GM12878 (cell line): ENCODE data around the gene CLEC18A.

ENCODE experiments used
- CREM ChIP-seq: IDR thresholded peaks from 2 replicates; pipeline ENCODE4 v1.6.1; 2014; ENCODE audit warnings: antibody characterized with exemption, low read depth
- EP300 ChIP-seq, 2 experiments: fragments of 150-350 bp in 1 of 2; IDR thresholded peaks; 2 replicates each; pipeline ENCODE4 v1.6.1; 2011 to 2012; ENCODE audit warnings: low read depth in 2 of 2, low read length in 2 of 2, borderline replicate concordance in 1 of 2, improper control_type of control experiment in 1 of 2, inconsistent platforms in 1 of 2; ENCODE audit not compliant: control insufficient read depth in 1 of 2
- HCFC1 ChIP-seq: fragments of 150-350 bp; IDR thresholded peaks from 2 replicates; pipeline ENCODE4 v1.6.1; 2014; ENCODE audit warnings: low read length
- JUND ChIP-seq: IDR thresholded peaks from 2 replicates; pipeline ENCODE4 v1.6.1; 2012; ENCODE audit warnings: low read depth, mild to moderate bottlenecking, low read length, improper control_type of control experiment, moderate library complexity
- PKNOX1 ChIP-seq: fragments of 450-650 bp; IDR thresholded peaks from 2 replicates; pipeline ENCODE4 v1.6.1; 2016; ENCODE audit warnings: mild to moderate bottlenecking
- POLR2AphosphoS2 ChIP-seq: IDR thresholded peaks from 2 replicates; pipeline ENCODE4 v1.6.1; 2011; ENCODE audit warnings: low read depth, mild to moderate bottlenecking, low read length, improper control_type of control experiment, moderate library complexity
- TF ChIP-seq, protein P1 (sequence below), 3 experiments: IDR thresholded peaks in 2 of 3; conservative IDR thresholded peaks in 1 of 3; 2 replicates each; pipeline ENCODE4 v1.5.1; 2011; ENCODE audit warnings: low read depth in 3 of 3, low read length in 3 of 3, mild to moderate bottlenecking in 3 of 3, control low read depth in 2 of 3, moderate library complexity in 2 of 3, inconsistent platforms in 1 of 3, mixed read lengths in 1 of 3; ENCODE audit not compliant: control insufficient read depth in 2 of 3, insufficient read depth in 1 of 3; ENCODE audit errors: extremely low read depth in 1 of 3

- TF ChIP-seq JUND, result no peak
- TF ChIP-seq PKNOX1, result no peak
- no peak for TF ChIP-seq EP300 (IDR thresholded peaks at IDR 0.05; ENCODE audit: borderline replicate concordance in 1 of 2, control insufficient read depth in 1 of 2, low read depth in 2 of 2, low read length in 2 of 2)
- TF ChIP-seq, protein P1, sequence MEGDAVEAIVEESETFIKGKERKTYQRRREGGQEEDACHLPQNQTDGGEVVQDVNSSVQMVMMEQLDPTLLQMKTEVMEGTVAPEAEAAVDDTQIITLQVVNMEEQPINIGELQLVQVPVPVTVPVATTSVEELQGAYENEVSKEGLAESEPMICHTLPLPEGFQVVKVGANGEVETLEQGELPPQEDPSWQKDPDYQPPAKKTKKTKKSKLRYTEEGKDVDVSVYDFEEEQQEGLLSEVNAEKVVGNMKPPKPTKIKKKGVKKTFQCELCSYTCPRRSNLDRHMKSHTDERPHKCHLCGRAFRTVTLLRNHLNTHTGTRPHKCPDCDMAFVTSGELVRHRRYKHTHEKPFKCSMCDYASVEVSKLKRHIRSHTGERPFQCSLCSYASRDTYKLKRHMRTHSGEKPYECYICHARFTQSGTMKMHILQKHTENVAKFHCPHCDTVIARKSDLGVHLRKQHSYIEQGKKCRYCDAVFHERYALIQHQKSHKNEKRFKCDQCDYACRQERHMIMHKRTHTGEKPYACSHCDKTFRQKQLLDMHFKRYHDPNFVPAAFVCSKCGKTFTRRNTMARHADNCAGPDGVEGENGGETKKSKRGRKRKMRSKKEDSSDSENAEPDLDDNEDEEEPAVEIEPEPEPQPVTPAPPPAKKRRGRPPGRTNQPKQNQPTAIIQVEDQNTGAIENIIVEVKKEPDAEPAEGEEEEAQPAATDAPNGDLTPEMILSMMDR (IDR thresholded peaks at IDR 0.05 in 2 of 3, conservative IDR thresholded peaks at IDR 0.05 in 1 of 3; ENCODE audit: control insufficient read depth in 2 of 3, extremely low read depth in 1 of 3, insufficient read depth in 1 of 3, low read depth in 3 of 3, low read length in 3 of 3), result no peak
- TF ChIP-seq CREM, result no peak
- TF ChIP-seq HCFC1, result no peak
- no peak for TF ChIP-seq POLR2AphosphoS2
Measured at GRCh38 chr16:69935740-69936139, 15.4 kb upstream of the CLEC18A start.
